Bronchial epithelial cell (primary cell): Measurements from ENCODE around the gene SRSF12. TPM values are rescaled to one million over a fixed set of nuclear protein-coding genes. Genes with fewer than 3 reads are reported as not detected.
"Not testable (repeated sequence)": the region's sequence is repeated elsewhere in the genome, so short reads cannot be mapped to it uniquely, and the experiment has no call there.

ENCODE experiments used
- DNase-seq: peaks from one replicate; pipeline ENCODE4 v3.0.0-alpha.2; 2010; ENCODE audit warnings: low read depth
- FAIRE-seq: peaks from 2 replicates; lab custom pipeline; 2011; peaks lifted over from hg19 to GRCh38; lab: Jason Lieb, UNC
- H3K27me3 ChIP-seq: 2 replicates; pipeline ENCODE4 v1.5.1; 2011; ENCODE audit warnings: low read length; ENCODE audit not compliant: control insufficient read depth, insufficient read depth
- H3K36me3 ChIP-seq: 2 replicates; pipeline ENCODE4 v1.5.1; 2011; ENCODE audit warnings: low read length; ENCODE audit not compliant: control insufficient read depth, insufficient read depth
- H3K4me3 ChIP-seq: 2 replicates; pipeline ENCODE4 v1.5.1; 2011; ENCODE audit warnings: mild to moderate bottlenecking, low read depth, low read length, control low read depth
- total RNA-seq: library from RNA; depleted of rRNA; stranded (reverse); fragments of >200 nt; gene quantifications from 2 replicates; pipeline ENCODE4 v1.2.1, GENCODE V29; 2014
- TF ChIP-seq, protein P1 (sequence below): IDR thresholded peaks from 2 replicates; pipeline ENCODE4 v1.5.1; 2011; ENCODE audit warnings: mild to moderate bottlenecking, moderate library complexity, low read length, control low read depth, inconsistent platforms; ENCODE audit not compliant: insufficient read depth, severe bottlenecking

Gene SRSF12
- total RNA-seq, 1 donor from 2014 or later: under 0.01 TPM

DNA sequence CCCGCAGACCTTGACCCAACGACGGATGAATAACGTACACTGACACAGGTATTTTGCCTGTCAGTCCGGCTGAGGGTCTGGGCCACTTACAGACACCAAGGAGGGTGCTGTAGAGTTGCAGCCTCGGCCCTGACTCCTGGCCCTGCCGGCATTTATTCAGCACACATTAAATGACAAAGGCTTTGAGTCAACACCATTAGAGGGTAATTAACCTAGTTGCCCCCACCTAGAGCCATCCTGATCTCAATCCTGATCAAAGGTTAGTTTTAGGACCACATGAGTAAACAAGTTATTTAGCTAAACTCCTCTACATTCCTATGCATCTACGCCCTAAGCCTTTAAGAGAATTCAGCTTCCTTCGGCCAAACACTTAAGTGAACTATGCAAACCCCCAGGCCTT lies 16.1 kb upstream of the SRSF12 start:
- no peak overlapping the region for H3K4me3 ChIP-seq
- TF ChIP-seq, protein P1, sequence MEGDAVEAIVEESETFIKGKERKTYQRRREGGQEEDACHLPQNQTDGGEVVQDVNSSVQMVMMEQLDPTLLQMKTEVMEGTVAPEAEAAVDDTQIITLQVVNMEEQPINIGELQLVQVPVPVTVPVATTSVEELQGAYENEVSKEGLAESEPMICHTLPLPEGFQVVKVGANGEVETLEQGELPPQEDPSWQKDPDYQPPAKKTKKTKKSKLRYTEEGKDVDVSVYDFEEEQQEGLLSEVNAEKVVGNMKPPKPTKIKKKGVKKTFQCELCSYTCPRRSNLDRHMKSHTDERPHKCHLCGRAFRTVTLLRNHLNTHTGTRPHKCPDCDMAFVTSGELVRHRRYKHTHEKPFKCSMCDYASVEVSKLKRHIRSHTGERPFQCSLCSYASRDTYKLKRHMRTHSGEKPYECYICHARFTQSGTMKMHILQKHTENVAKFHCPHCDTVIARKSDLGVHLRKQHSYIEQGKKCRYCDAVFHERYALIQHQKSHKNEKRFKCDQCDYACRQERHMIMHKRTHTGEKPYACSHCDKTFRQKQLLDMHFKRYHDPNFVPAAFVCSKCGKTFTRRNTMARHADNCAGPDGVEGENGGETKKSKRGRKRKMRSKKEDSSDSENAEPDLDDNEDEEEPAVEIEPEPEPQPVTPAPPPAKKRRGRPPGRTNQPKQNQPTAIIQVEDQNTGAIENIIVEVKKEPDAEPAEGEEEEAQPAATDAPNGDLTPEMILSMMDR: no peak

DNA sequence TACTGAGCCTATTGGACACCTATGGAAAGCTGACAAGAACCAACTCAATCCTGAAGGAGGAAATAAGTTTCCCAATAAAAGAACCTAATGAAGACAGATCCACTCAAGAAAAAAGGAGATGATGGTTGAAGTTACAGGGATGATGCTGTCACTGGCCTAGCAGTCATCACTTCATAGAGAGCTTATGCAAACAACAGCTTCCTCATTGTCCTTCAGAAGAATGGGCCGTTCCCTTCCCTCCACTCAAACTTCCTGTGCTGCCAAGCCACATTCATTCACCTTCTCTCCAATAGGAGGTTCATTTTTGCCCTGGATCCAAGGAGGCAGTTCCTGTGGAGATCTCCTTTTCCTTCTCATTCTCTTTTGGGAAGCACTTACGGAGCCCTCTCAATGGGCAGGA lies 14.2 kb upstream of the SRSF12 start:
- Histone ChIP-seq H3K27me3 (no peaks in the 10 kb centered on the region), H3K36me3 (no peaks in the 10 kb centered on the region), H3K4me3 (no peak overlapping the region)
- no peak for FAIRE-seq
- TF ChIP-seq, protein P1: no peak
- no peak for DNase-seq

More for the DNA sequence above, 16.1 kb upstream of the SRSF12 start:
- Histone ChIP-seq H3K36me3 (no peaks in the 10 kb centered on the region), H3K27me3 (no peaks in the 10 kb centered on the region)
- no peak for FAIRE-seq
- no peak for DNase-seq

DNA sequence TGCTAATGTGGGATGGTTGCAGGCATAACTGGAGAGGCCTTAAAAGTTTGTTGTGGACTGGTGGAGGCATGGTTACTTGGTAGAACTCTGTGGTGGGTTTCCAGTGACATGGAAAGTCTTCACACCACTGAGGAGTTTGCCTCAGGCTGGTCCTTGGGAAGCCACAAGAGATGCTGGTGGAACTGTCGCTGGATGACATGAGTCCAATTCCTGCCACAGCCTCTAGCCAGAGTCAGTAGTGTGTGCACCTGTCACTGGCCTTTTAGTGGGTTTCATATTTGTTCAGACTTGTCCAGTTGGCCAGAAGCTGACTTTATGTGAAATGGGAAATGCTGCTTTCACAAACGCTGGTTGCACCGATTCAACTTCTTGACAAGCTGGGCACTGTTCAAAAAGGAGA lies 13.7 kb upstream of the SRSF12 start:
- no peaks in the 10 kb centered on the region for H3K27me3 ChIP-seq
- no peak for FAIRE-seq
- TF ChIP-seq, protein P1: no peak
- no peaks in the 10 kb centered on the region for H3K36me3 ChIP-seq
- no peak overlapping the region for H3K4me3 ChIP-seq
- DNase-seq: no peak

DNA sequence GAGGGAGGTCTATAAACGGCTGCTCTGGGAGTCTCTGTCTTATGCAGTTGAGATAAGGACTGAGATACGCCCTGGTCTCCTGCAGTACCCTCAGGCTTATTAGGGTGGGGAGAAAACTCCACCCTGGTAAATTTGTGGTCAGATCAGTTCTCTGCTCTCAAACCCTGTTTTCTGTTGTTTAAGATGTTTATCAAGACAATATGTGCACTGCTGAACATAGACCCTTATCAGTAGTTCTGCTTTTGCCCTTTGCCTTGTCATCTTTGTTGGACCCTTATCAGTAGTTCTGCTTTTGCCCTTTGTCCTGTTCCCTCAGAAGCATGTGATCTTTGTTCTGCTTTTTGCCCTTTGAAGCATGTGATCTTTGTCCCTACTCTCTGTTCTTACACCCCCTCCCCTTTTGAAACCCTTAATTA lies 10.4 kb upstream of the SRSF12 start:
- not testable (repeated sequence) for H3K4me3 ChIP-seq, H3K36me3 ChIP-seq, DNase-seq, H3K27me3 ChIP-seq, FAIRE-seq

DNA sequence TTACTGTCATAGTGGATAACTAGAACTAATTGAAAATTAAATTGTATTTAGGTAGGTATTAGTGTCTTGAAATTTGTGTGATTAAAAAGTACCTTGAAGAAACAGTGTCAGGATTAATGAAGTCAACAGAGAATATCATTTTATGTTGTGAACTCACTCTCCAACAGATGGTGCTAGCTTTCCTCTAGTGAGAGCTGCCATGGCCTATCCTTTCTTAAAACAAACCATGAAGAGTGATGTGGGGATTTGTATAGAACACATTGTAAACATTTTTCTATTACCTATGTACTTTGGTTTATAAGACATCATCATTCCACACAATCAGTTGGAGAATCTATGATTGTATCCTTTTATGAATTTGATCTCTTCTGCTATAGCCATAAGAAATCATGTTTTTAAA lies 4.8 kb upstream of the SRSF12 start:
- no peak for FAIRE-seq
- TF ChIP-seq, protein P1: peak; percentile 33

DNA sequence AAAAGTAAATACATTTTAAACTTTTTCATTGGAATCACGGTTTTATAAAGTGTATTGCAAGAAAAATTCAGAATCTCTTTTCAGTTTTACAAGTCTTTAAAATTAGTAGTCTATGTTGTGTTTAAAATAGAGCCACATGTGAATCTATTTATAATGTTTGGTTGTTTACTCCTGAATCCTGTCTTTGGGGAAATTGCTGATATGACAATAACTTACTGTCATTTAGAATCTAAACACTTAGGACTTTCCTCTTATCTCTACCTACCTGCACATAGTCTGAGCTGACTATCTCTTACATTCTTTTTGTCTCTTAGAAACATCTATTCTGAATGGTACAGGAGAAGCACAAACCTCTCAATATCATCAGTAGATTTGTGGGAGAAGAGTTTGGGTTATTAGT lies 4.1 kb upstream of the SRSF12 start:
- no peak overlapping the region for H3K4me3 ChIP-seq
- TF ChIP-seq, protein P1: no peak
- H3K36me3 ChIP-seq: no peaks in the 10 kb centered on the region
- FAIRE-seq: no peak
- DNase-seq: no peak
- H3K27me3 ChIP-seq: peaks cover 2% of the 10 kb centered on the region

More for the DNA sequence above, 4.8 kb upstream of the SRSF12 start:
- Histone ChIP-seq H3K4me3 (no peak overlapping the region), H3K27me3 (peaks cover 2% of the 10 kb centered on the region), H3K36me3 (no peaks in the 10 kb centered on the region)
- peak; percentile 44 for DNase-seq
